GM21447 (cell line): ENCODE data around the gene ZBTB46.
"Not testable (repeated sequence)": the region's sequence is repeated elsewhere in the genome, so short reads cannot be mapped to it uniquely, and the experiment has no call there.

ENCODE experiments used
- ATAC-seq: cut with Tn5 transposase; IDR thresholded peaks from one replicate; pipeline ENCODE4 v1.9.1; 2021; ENCODE audit not compliant: unreplicated experiment

Gene ZBTB46

GRCh38 chr20:63790572-63791168 lies 40.4 kb downstream of the ZBTB46 start:
- ATAC-seq, result no peak

- ATAC-seq, result no peak
Measured at GRCh38 chr20:63789836-63790571, 41.1 kb downstream of the ZBTB46 start.

GRCh38 chr20:63787749-63788148 lies 43.3 kb downstream of the ZBTB46 start:
- no peak for ATAC-seq

- no peak for ATAC-seq
Measured at GRCh38 chr20:63787302-63787701, 43.8 kb downstream of the ZBTB46 start.

GRCh38 chr20:63785691-63786131 lies 45.4 kb downstream of the ZBTB46 start:
- no peak for ATAC-seq

- ATAC-seq, result no peak
Measured at GRCh38 chr20:63783970-63784369, 47.1 kb downstream of the ZBTB46 start.

- ATAC-seq, result no peak
Measured at GRCh38 chr20:63782521-63782971, 48.5 kb downstream of the ZBTB46 start.

- no peak for ATAC-seq
Measured at GRCh38 chr20:63782051-63782471, 49.0 kb downstream of the ZBTB46 start.

- no peak for ATAC-seq
Measured at GRCh38 chr20:63781181-63781580, 49.9 kb downstream of the ZBTB46 start.

GRCh38 chr20:63778857-63779256 lies 52.2 kb downstream of the ZBTB46 start:
- no peak for ATAC-seq

- no peak for ATAC-seq
Measured at GRCh38 chr20:63778034-63778752, 52.9 kb downstream of the ZBTB46 start.

GRCh38 chr20:63777614-63778013 lies 53.5 kb downstream of the ZBTB46 start:
- ATAC-seq, result no peak

- ATAC-seq, result not testable (repeated sequence)
Measured at GRCh38 chr20:63776875-63777274, 54.2 kb downstream of the ZBTB46 start.

GRCh38 chr20:63775096-63775978 lies 55.7 kb downstream of the ZBTB46 start:
- no peak for ATAC-seq

- ATAC-seq, result no peak
Measured at GRCh38 chr20:63774306-63774705, 56.8 kb downstream of the ZBTB46 start.

- no peak for ATAC-seq
Measured at GRCh38 chr20:63773571-63774241, 57.4 kb downstream of the ZBTB46 start.

GRCh38 chr20:63772781-63773518 lies 58.1 kb downstream of the ZBTB46 start:
- no peak for ATAC-seq

- ATAC-seq, result no peak
Measured at GRCh38 chr20:63771046-63771707, 59.9 kb downstream of the ZBTB46 start.

- no peak for ATAC-seq
Measured at GRCh38 chr20:63769891-63770474, 61.1 kb downstream of the ZBTB46 start.
